SK-N-SH (cell line): ENCODE measurements around the gene C5orf58. TPM values are rescaled to one million over a fixed set of nuclear protein-coding genes. Genes with fewer than 3 reads are reported as not detected.

Experiments used
- CTCF ChIA-PET: fragments of 300-600, 350-600 bp; formaldehyde crosslinking; extraction: SDS; loops from one replicate; lab custom pipeline; 2021; lab: Yijun Ruan, JAX
- POLR2A ChIA-PET: fragments of 350-600 bp; sonication (Branson Sonifier 250); formaldehyde crosslinking; extraction: SDS; loops from one replicate; lab custom pipeline; 2020; ENCODE audit warnings: antibody characterized with exemption, inconsistent platforms; lab: Yijun Ruan, JAX
- DNase-seq: peaks from one replicate; pipeline ENCODE4 v3.0.0; 2012
- H2AFZ ChIP-seq: fragments of 200-600 bp; sonication (generic); 2 replicates; pipeline ENCODE4 v1.8.1; 2016; ENCODE audit warnings: antibody characterized with exemption, mild to moderate bottlenecking, low read depth
- H3F3A ChIP-seq: fragments of 200-600 bp; sonication (generic); replicated peaks from 2 replicates; pipeline ENCODE3; 2016; ENCODE audit warnings: antibody characterized with exemption, mild to moderate bottlenecking; ENCODE audit not compliant: insufficient read depth
- H3K27ac ChIP-seq, 2 experiments: fragments of 200-500 bp in 1 of 2; fragments of 200-600 bp in 1 of 2; sonication (Bioruptor generic) in 1 of 2; sonication (generic), shearing (Covaris generic) in 1 of 2; 2 replicates each; pipeline versions ENCODE4 v1.5.1 to v1.6.1; 2014 to 2016; ENCODE audit warnings: low read depth in 2 of 2, inconsistent platforms in 1 of 2, low read length in 1 of 2, mild to moderate bottlenecking in 1 of 2, mixed read lengths in 1 of 2
- H3K27me3 ChIP-seq: fragments of 200-600 bp; sonication (generic), shearing (Covaris generic); 2 replicates; pipeline ENCODE4 v1.6.1; 2016; ENCODE audit warnings: mixed run types; ENCODE audit not compliant: insufficient read depth
- H3K36me3 ChIP-seq, 2 experiments: fragments of 200-500 bp in 1 of 2; fragments of 200-600 bp in 1 of 2; sonication (Bioruptor generic) in 1 of 2; sonication (generic) in 1 of 2; replicated peaks in 1 of 2; 2 replicates each; pipeline versions ENCODE3 to v1.5.1; 2014 to 2016; ENCODE audit warnings: low read length in 1 of 2, mild to moderate bottlenecking in 1 of 2; ENCODE audit not compliant: insufficient read depth in 2 of 2, control insufficient read depth in 1 of 2
- H3K4me1 ChIP-seq, 2 experiments: fragments of 200-500 bp in 1 of 2; fragments of 200-600 bp in 1 of 2; sonication (Bioruptor generic) in 1 of 2; sonication (generic), shearing (Covaris generic) in 1 of 2; 2 replicates each; pipeline versions ENCODE4 v1.5.1 to v1.6.1; 2014 to 2016; ENCODE audit warnings: low read depth in 1 of 2, low read length in 1 of 2, mixed run types in 1 of 2; ENCODE audit not compliant: insufficient read depth in 2 of 2, control insufficient read depth in 1 of 2
- H3K4me2 ChIP-seq: fragments of 200-600 bp; sonication (generic), shearing (Covaris generic); 2 replicates; pipeline ENCODE4 v1.6.1; 2017; ENCODE audit warnings: mixed run types
- H3K4me3 ChIP-seq, 2 experiments: fragments of 200-500 bp in 1 of 2; fragments of 200-600 bp in 1 of 2; sonication (Bioruptor generic) in 1 of 2; sonication (generic), shearing (Covaris generic) in 1 of 2; 2 replicates each; pipeline versions ENCODE4 v1.5.1 to v1.8.1; 2014 to 2016; ENCODE audit warnings: low read depth in 2 of 2, inconsistent platforms in 1 of 2, low read length in 1 of 2, mild to moderate bottlenecking in 1 of 2, mixed read lengths in 1 of 2, moderate library complexity in 1 of 2
- H3K79me2 ChIP-seq: fragments of 200-600 bp; sonication (generic); 2 replicates; pipeline ENCODE4 v1.8.1; 2017; ENCODE audit warnings: mild to moderate bottlenecking; ENCODE audit not compliant: insufficient read depth
- H3K9ac ChIP-seq: fragments of 200-600 bp; sonication (generic); 2 replicates; pipeline ENCODE4 v1.6.1; 2017; ENCODE audit warnings: mixed run types
- H3K9me2 ChIP-seq: fragments of 200-600 bp; sonication (generic); 2 replicates; pipeline ENCODE4 v1.6.1; 2017; ENCODE audit warnings: mixed run types
- H3K9me3 ChIP-seq: fragments of 200-600 bp; sonication (generic); 2 replicates; pipeline ENCODE4 v1.6.1; 2017; ENCODE audit warnings: mixed run types, mild to moderate bottlenecking, moderate library complexity
- H4K20me1 ChIP-seq: fragments of 200-600 bp; sonication (generic); 2 replicates; pipeline ENCODE4 v1.6.1; 2017; ENCODE audit warnings: mild to moderate bottlenecking, mixed run types; ENCODE audit not compliant: insufficient read depth
- CHD2 ChIP-seq: fragments of 150-350 bp; IDR thresholded peaks from 2 replicates; pipeline ENCODE4 v1.6.1; 2018; ENCODE audit warnings: low read length; ENCODE audit not compliant: partially characterized antibody
- ELF1 ChIP-seq: IDR thresholded peaks from 2 replicates; pipeline ENCODE4 v1.4.0; 2012
- EP300 ChIP-seq, 2 experiments: IDR thresholded peaks; 2 replicates each; pipeline versions ENCODE4 v1.4.0 to v1.6.1; 2012; ENCODE audit warnings: borderline replicate concordance in 1 of 2, low read depth in 1 of 2, low read length in 1 of 2
- GABPA ChIP-seq: IDR thresholded peaks from 2 replicates; pipeline ENCODE4 v1.4.0; 2012; ENCODE audit warnings: low read depth, mild to moderate bottlenecking
- JUND ChIP-seq: IDR thresholded peaks from 2 replicates; pipeline ENCODE4 v1.4.0; 2012
- MXI1 ChIP-seq: IDR thresholded peaks from 2 replicates; pipeline ENCODE4 v1.6.1; 2012; ENCODE audit warnings: mild to moderate bottlenecking, low read depth, low read length, improper control_type of control experiment
- NFIC ChIP-seq: IDR thresholded peaks from 2 replicates; pipeline ENCODE4 v1.4.0; 2012; ENCODE audit warnings: borderline replicate concordance
- NRF1 ChIP-seq: IDR thresholded peaks from 2 replicates; pipeline ENCODE4 v1.6.1; 2012; ENCODE audit warnings: low read depth, mild to moderate bottlenecking, low read length
- POLR2AphosphoS5 ChIP-seq: IDR thresholded peaks from 2 replicates; pipeline ENCODE4 v1.6.1; 2012; ENCODE audit warnings: low read depth, low read length
- TAF1 ChIP-seq: IDR thresholded peaks from 2 replicates; pipeline ENCODE4 v1.6.1; 2012; ENCODE audit warnings: low read depth, mild to moderate bottlenecking, low read length, moderate library complexity, borderline replicate concordance
- YY1 ChIP-seq: IDR thresholded peaks from 2 replicates; pipeline ENCODE4 v1.4.0; 2012; ENCODE audit warnings: low read depth, mild to moderate bottlenecking
- WGBS: methylation state at CpG from one replicate; pipeline ENCODE4 v1.1.6; 2017; ENCODE audit warnings: low lambda C conversion rate; 5-methylcytosine and 5-hydroxymethylcytosine counted together
- polyA plus RNA-seq, 3 experiments: library from polyadenylated mRNA; depleted of rRNA; stranded (reverse); fragments of >200 nt; gene quantifications; 2 replicates each; pipeline ENCODE4 v1.2.3, GENCODE V29; 2012
- TF ChIP-seq, protein P1 (sequence below): IDR thresholded peaks from 2 replicates; pipeline ENCODE4 v1.6.1; 2012; ENCODE audit warnings: mild to moderate bottlenecking, low read depth, low read length, moderate library complexity
- TF ChIP-seq, protein P2 (sequence below): IDR thresholded peaks from 2 replicates; pipeline ENCODE4; 2012
- TF ChIP-seq, protein P3 (sequence below): fragments of 200-600 bp; sonication (generic); IDR thresholded peaks from 2 replicates; pipeline ENCODE4 v1.6.1; 2017; ENCODE audit warnings: antibody characterized with exemption, mild to moderate bottlenecking, moderate library complexity
- TF ChIP-seq, protein P4 (sequence below): IDR thresholded peaks from 2 replicates; pipeline ENCODE4 v1.4.0; 2012; ENCODE audit warnings: low read depth

C5orf58 gene
- polyA plus RNA-seq, 1 of the 3 experiments (the other 2 are of a cell fraction): not detected

DNA sequence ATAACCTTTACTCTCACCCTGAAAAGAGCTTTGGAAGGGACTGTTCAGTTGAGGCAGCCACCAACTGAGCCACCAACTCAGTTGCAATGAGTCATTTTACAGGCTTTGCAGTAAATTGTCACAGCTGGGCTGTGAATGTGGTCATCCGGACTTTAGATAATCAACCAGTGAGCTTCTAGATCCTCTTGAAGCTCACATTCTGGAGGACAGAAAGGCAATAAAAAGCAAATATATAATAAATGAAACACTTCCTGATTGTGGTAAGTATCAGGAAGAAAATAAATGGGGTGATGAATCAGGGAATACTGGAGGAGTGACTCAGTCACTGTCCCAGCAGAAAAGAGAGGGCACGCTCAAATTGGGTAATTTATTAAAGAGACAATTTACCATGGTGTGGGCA lies 13.2 kb upstream of the C5orf58 start (continued):
- TF ChIP-seq, protein P1, sequence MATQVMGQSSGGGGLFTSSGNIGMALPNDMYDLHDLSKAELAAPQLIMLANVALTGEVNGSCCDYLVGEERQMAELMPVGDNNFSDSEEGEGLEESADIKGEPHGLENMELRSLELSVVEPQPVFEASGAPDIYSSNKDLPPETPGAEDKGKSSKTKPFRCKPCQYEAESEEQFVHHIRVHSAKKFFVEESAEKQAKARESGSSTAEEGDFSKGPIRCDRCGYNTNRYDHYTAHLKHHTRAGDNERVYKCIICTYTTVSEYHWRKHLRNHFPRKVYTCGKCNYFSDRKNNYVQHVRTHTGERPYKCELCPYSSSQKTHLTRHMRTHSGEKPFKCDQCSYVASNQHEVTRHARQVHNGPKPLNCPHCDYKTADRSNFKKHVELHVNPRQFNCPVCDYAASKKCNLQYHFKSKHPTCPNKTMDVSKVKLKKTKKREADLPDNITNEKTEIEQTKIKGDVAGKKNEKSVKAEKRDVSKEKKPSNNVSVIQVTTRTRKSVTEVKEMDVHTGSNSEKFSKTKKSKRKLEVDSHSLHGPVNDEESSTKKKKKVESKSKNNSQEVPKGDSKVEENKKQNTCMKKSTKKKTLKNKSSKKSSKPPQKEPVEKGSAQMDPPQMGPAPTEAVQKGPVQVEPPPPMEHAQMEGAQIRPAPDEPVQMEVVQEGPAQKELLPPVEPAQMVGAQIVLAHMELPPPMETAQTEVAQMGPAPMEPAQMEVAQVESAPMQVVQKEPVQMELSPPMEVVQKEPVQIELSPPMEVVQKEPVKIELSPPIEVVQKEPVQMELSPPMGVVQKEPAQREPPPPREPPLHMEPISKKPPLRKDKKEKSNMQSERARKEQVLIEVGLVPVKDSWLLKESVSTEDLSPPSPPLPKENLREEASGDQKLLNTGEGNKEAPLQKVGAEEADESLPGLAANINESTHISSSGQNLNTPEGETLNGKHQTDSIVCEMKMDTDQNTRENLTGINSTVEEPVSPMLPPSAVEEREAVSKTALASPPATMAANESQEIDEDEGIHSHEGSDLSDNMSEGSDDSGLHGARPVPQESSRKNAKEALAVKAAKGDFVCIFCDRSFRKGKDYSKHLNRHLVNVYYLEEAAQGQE: no peak
- TF ChIP-seq GABPA (no peak), TAF1 (no peak), NFIC (no peak; the same call in 1 of the 2 replicates)
- TF ChIP-seq, protein P2, sequence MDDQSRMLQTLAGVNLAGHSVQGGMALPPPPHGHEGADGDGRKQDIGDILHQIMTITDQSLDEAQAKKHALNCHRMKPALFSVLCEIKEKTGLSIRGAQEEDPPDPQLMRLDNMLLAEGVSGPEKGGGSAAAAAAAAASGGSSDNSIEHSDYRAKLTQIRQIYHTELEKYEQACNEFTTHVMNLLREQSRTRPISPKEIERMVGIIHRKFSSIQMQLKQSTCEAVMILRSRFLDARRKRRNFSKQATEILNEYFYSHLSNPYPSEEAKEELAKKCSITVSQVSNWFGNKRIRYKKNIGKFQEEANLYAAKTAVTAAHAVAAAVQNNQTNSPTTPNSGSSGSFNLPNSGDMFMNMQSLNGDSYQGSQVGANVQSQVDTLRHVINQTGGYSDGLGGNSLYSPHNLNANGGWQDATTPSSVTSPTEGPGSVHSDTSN: peak; percentile 65
- TF ChIP-seq, all 33 proteins: peak for 8

- Histone ChIP-seq H2AFZ (no peak overlapping the region), H3K9ac (no peak overlapping the region), H3K79me2 (no peaks in the 10 kb centered on the region), H3F3A (peaks cover 9% of the 10 kb centered on the region), H3K27ac (no peak overlapping the region)
- TF ChIP-seq JUND (no peak), GABPA (no peak)
- TF ChIP-seq, all 33 proteins: peak for 0
- Histone ChIP-seq H3K27me3 (no peaks in the 10 kb centered on the region), H3K9me3 (no peaks in the 10 kb centered on the region), H3K9me2 (no peaks in the 10 kb centered on the region), H3K4me1 (peaks cover 2 to 15% of the 10 kb centered on the region in 2 experiments; a peak in 2 of 4 replicates), H3K4me3 (no peak overlapping the region), H3K4me2 (no peak overlapping the region), H3K36me3 (no peaks in the 10 kb centered on the region), H4K20me1 (no peaks in the 10 kb centered on the region)
- DNase-seq: no peak
- ChIA-PET POLR2A (no interaction called here), CTCF (interaction anchor here (1.1 to 11.9 kb wide), 7 partner anchors 36 to 413 kb away, joined by 3 to 257 read pairs (median 11); partner anchors contain the start of gene INSYN2B)
- WGBS: 72% methylated on average over 2 of the region's 2 CpGs
These were observed 12.6 kb upstream of the C5orf58 start for GRCh38 chr5:170220191-170220590.

- Histone ChIP-seq H3K27ac (no peak overlapping the region), H3K27me3 (no peaks in the 10 kb centered on the region), H3K36me3 (no peaks in the 10 kb centered on the region), H3F3A (peaks cover 9% of the 10 kb centered on the region), H3K9me2 (no peaks in the 10 kb centered on the region), H3K79me2 (no peaks in the 10 kb centered on the region), H4K20me1 (no peaks in the 10 kb centered on the region), H3K4me2 (no peak overlapping the region), H3K4me1 (peaks cover 12 to 15% of the 10 kb centered on the region in 2 experiments; a peak in 3 of 4 replicates), H3K9ac (no peak overlapping the region), H3K4me3 (no peak overlapping the region), H2AFZ (no peak overlapping the region), H3K9me3 (no peaks in the 10 kb centered on the region)
- ChIA-PET POLR2A (no interaction called here), CTCF (interaction anchor here (0.6 to 11.9 kb wide), 7 partner anchors 11 to 412 kb away, joined by 3 to 257 read pairs (median 5); partner anchors contain the start of gene C5orf58)
- no peak for DNase-seq
- WGBS: 71% methylated on average over 6 of the region's 6 CpGs
- TF ChIP-seq POLR2AphosphoS5 (no peak), MXI1 (no peak), YY1 (no peak), EP300 (IDR thresholded peaks at IDR 0.05; ENCODE audit: borderline replicate concordance in 1 of 2, low read depth in 1 of 2, low read length in 1 of 2) (no peak), CHD2 (no peak), ELF1 (no peak), NRF1 (no peak)
- TF ChIP-seq, protein P3, sequence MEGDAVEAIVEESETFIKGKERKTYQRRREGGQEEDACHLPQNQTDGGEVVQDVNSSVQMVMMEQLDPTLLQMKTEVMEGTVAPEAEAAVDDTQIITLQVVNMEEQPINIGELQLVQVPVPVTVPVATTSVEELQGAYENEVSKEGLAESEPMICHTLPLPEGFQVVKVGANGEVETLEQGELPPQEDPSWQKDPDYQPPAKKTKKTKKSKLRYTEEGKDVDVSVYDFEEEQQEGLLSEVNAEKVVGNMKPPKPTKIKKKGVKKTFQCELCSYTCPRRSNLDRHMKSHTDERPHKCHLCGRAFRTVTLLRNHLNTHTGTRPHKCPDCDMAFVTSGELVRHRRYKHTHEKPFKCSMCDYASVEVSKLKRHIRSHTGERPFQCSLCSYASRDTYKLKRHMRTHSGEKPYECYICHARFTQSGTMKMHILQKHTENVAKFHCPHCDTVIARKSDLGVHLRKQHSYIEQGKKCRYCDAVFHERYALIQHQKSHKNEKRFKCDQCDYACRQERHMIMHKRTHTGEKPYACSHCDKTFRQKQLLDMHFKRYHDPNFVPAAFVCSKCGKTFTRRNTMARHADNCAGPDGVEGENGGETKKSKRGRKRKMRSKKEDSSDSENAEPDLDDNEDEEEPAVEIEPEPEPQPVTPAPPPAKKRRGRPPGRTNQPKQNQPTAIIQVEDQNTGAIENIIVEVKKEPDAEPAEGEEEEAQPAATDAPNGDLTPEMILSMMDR: no peak; the same call in 1 of the 2 replicates
- TF ChIP-seq, protein P4, sequence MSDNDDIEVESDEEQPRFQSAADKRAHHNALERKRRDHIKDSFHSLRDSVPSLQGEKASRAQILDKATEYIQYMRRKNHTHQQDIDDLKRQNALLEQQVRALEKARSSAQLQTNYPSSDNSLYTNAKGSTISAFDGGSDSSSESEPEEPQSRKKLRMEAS: no peak
- TF ChIP-seq, protein P1: no peak
These were observed 11.5 kb upstream of the C5orf58 start for GRCh38 chr5:170221327-170221741.
